Suppressor macrophage treated with lipopolysaccharide for 1 hour (primary cell): ENCODE data around the gene ZFHX2.

Experiments used
- DNase-seq, 3 donors: peaks; one replicate each; pipeline ENCODE4 v3.0.0-alpha.2; 2020 to 2022

The ZFHX2 gene

GRCh38 chr14:23559010-23559925 is 7.7 kb upstream of the ZFHX2 start:
- DNase-seq, result peak; percentile 74 to 89 (median 81)

DNA sequence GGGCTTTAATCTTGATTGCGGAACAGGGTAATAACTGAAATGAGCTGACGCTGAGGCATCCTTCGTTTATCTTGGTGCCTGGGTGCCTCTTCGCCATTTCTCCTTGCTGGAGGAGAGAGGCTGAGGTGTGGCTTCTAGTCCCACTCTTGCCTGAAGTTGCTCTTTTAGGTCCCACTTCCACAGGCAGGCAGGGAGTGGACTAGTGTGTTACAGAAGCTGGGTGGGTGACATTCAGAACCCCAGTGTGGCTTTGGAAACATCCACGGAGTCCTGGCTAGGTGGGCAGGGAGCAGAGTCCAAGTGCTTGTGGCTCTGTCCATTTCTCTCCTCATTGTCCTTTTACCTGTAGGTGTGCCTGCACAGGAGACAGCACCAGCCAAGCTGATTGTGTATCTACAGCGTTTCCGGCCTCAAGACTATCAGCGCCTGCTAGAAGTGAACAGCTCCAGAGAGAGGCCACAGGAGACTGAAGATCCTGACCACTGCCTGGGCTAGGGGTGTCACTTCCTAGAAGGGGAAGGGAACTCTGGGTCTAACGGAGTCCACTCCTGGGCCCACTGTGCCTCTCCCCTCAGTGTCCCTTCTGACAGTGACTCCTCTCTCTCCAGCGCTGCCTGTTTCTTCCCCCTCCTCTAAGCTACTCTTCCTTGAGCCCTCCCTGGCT is 6.9 kb upstream of the ZFHX2 start:
- DNase-seq, result no peak

- no peak for DNase-seq
Measured at GRCh38 chr14:23557946-23558345, 6.4 kb upstream of the ZFHX2 start.

GRCh38 chr14:23557521-23557920 is 6.0 kb upstream of the ZFHX2 start:
- no peak for DNase-seq

- DNase-seq, result no peak
Measured at GRCh38 chr14:23556700-23557440, 5.3 kb upstream of the ZFHX2 start.

GRCh38 chr14:23555882-23556699 is 4.5 kb upstream of the ZFHX2 start, which contains the start of gene THTPA:
Gene THTPA, plus strand, starts transcription at chr14:23556271. Its CDS starts 487 bp downstream, at chr14:23556758.
- peak; percentile 90 to 95 (median 93) for DNase-seq

GRCh38 chr14:23555533-23555881 is 3.9 kb upstream of the ZFHX2 start:
- no peak for DNase-seq

DNA sequence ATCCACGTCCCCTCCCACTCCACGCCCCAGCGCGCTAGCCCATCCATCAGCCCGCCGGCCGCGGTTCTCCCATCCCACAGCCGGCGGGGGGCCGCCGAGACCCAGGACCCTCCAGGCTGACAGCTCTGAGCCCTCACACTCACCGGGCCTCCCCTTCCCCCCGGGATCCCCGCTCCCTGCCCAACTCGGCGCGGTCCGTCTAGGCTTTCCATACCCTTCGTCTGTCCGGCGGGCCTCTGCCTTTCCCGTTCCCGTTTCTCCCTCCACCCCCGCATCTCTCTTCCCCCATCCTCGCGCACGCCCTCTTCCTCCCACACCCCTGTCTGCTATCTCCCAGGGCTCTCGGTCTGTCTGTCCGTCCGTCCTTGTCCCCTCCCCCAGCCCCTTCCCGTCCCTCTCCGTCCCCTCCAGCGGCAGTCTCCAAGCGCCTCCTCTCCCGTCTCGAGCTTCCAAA is 726 bp downstream of the ZFHX2 start:
- DNase-seq, result peak in 2 of 3 donors; percentile 34 to 56

DNA sequence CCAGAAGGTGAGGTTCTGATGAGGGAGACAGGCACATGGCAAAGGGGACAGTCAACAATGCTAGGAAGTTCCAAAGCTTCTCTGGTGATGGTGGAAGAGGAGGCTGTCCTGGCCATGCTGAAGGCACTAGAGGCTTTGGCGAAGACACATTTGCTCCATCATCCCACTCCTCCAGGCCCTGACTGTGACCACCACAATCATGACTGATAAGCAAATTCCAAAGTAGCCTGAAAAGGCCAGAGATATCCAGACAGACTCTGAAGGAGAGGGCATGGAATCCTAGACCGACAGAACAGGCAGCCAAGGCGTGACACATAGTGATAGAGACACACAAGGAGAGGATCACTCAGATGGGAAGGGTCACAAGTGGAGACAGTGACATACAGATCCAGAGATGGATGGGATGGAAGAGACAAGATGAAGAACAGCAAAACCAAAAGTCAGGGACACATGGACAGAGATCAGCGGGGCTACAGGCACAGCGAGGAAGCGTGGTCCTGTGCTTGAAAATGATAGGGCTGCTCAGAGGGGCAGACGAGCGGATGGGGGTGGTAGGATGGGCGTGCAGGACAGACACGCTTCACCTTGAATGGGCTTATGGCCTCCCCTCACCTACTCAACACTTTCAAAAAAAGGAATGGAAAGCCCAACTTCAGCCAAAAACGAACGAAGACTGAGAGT is 1.3 kb downstream of the ZFHX2 start:
- DNase-seq, result no peak

GRCh38 chr14:23548351-23549318 is 2.9 kb downstream of the ZFHX2 start:
- peak in 2 of 3 donors; percentile 26 to 37 for DNase-seq

- no peak for DNase-seq
Measured at GRCh38 chr14:23547924-23548323, 3.6 kb downstream of the ZFHX2 start.

GRCh38 chr14:23546450-23547035 is 5.0 kb downstream of the ZFHX2 start:
- DNase-seq, result no peak

- DNase-seq, result no peak
Measured at GRCh38 chr14:23545740-23546365, 5.7 kb downstream of the ZFHX2 start.

DNA sequence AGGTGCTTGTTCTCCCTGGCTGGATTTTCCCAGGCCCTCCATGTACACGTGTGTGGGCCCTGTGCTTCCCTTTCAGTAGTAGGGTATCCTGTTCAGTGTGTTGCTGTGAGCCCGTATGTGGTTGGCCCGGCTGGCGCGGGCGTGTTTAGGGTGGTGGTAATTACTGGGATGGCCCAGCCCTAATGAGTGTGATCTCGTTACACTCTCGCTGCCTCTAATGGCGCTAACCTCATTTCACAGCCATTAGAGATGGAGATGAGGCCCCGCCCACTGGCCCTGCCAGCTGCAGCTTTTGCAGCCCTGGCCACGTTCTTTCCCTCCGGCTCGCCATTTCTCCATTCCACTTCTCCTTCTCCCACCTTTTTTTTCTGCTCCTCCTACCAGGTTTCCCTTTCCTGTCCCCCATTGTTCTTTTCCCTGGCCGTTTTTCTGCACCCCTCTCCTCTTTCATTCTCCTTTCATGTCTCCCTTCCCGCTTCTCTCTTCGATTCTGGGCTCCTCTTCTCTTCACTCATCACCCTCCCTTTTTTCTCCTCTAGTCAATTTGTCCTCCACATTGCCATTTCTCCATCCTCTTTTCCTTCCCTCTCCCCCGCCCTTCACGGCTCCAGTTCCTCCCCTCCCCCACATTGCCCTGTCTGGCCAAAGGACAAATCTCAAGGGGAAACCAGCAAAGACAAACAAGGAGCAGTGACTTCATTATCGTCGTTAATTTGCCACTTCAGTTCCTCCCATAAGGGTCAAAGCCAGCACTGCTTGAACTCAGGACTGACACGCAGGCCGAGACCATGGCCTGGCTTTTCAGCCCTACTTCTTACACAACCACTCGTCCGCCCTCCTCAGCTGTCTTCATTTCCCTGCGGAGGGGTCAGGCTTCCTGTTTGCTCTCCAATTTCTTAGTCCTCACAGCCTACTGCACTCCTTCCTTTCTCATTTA is 6.8 kb downstream of the ZFHX2 start:
- DNase-seq, result peak in 1 of 3 donors; percentile 21

GRCh38 chr14:23543403-23543802 is 8.2 kb downstream of the ZFHX2 start:
- DNase-seq, result no peak

DNA sequence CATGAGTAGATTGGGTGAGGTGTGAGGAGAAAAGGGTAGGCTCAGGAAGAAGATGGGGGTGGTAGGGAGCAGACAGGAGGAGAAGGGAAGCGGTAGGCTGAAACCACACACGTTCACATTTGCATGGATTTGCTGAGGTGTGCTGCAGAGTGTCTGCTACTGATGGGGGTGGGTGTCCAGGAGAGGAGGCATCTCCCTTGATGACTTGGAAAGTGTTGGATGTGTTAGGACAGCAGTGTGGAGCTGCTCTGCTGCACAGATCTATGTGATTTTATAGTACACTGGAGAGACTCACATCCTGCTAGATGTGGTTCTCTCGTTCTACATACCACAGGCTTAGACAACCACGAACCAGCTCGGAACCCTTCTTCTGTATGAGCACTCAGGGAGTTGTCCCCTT is 9.3 kb downstream of the ZFHX2 start:
- no peak for DNase-seq

DNA sequence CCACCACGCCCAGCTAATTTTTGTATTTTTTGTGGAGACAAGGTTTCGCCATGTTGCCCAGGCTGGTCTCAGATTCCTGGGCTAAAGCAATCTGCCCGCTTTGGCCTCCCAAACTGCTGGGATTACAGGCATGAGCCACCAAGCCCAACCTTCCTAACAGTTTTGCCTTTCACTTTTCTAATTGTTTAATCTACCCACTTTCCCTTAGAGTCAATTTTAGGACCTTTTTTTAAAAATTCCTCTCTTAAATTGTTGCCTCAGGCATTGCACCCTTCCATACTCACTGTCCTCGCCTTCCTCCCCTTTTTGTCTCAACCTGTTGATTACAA is 11.5 kb downstream of the ZFHX2 start:
- DNase-seq, result no peak
